GM12801 (cell line): ENCODE data around the gene LCOR.

Experiments
- CTCF ChIP-seq: IDR thresholded peaks from one replicate; pipeline ENCODE4 v1.5.1; 2011; ENCODE audit warnings: control low read depth; ENCODE audit not compliant: insufficient read length; ENCODE audit errors: extremely low read depth

Gene LCOR

GRCh38 chr10:96843823-96844222 lies 11.7 kb downstream of the LCOR start:
- TF ChIP-seq CTCF, result no peak

GRCh38 chr10:96846395-96846794 lies 14.3 kb downstream of the LCOR start:
- no peak for TF ChIP-seq CTCF

GRCh38 chr10:96846926-96847325 lies 14.8 kb downstream of the LCOR start:
- no peak for TF ChIP-seq CTCF

GRCh38 chr10:96850113-96850512 lies 18.0 kb downstream of the LCOR start:
- no peak for TF ChIP-seq CTCF

- no peak for TF ChIP-seq CTCF
Observed at GRCh38 chr10:96850825-96851224, 18.7 kb downstream of the LCOR start.

- TF ChIP-seq CTCF, result no peak
Observed at GRCh38 chr10:96851281-96851680, 19.2 kb downstream of the LCOR start.

GRCh38 chr10:96856317-96856716 lies 24.2 kb downstream of the LCOR start:
- no peak for TF ChIP-seq CTCF

GRCh38 chr10:96857301-96858012 lies 25.4 kb downstream of the LCOR start:
- no peak for TF ChIP-seq CTCF
